ENCODE data around the gene CXCL14. TPM values are rescaled to one million over a fixed set of nuclear protein-coding genes. Genes with fewer than 3 reads are reported as not detected.
A peak's percentile ranks its signal among the peaks of the same experiment; 100 is the strongest.
"Not testable (repeated sequence)": the region's sequence is repeated elsewhere in the genome, so short reads cannot be mapped to it uniquely, and the experiment has no call there.

The CXCL14 gene
- polyA plus RNA-seq, 3 donors from 2014 or later: not detected

DNA sequence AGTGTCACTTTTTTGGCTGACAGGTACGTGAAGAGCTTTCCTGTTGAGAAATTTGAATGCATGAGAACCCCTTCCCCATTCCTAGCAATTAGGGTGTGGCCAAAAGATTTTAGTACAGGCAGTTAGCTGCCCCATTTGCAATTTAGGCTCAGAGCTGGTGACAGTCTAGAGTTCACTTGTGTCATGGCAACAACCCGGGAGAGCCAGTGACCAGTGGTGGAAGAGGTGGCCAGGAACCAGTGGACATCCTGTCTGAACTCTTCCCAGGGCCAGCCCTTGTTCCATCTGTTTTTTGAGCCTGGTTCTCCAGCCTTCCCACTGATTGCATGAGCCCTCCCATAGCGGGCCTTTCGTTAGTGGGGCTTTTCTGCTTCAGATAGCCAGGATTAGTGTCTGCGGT is 40.5 kb downstream of the CXCL14 start:
- peaks cover 0 to 10% (median 0%) of the 10 kb centered on the region in 3 donors for H3K36me3 Mint-ChIP-seq
- no peak overlapping the region for H3K27ac Mint-ChIP-seq
- peaks cover 14 to 34% (median 30%) of the 10 kb centered on the region in 3 donors for H3K27me3 Mint-ChIP-seq (ENCODE audit: low read depth in 3 of 3)
- no peak overlapping the region for H3K4me3 Mint-ChIP-seq
- H3K4me1 Mint-ChIP-seq: peaks cover 8 to 14% of the 10 kb centered on the region in 2 donors
- no peak for DNase-seq
- peaks cover 0 to 5% (median 0%) of the 10 kb centered on the region in 6 donors for H3K9me3 Mint-ChIP-seq

DNA sequence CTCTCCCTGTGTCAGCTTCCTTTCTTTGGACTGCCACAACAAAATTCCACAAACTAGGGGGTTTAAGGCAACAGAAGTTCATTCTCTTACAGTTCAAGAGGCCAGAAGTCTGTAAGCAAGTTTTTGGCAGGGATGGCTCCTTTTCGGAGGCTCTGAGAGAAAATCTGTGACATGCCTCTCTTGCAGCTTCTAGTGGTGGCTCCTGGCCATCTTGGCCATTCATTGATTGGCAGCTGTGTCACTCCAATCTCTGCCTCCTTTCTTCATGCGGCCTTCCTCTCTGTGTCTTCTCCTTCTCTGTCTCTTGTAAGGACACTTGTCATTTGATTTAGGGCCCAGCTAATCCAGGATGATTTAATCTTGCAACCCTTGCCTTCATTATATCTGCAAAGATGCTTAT is 41.0 kb downstream of the CXCL14 start:
- H3K9me3 Mint-ChIP-seq: peaks cover 0 to 5% (median 0%) of the 10 kb centered on the region in 6 donors
- H3K27ac Mint-ChIP-seq: no peak overlapping the region
- DNase-seq: no peak
- H3K27me3 Mint-ChIP-seq (ENCODE audit: low read depth in 3 of 3): peaks cover 14 to 32% (median 30%) of the 10 kb centered on the region in 3 donors
- H3K36me3 Mint-ChIP-seq: peaks cover 0 to 10% (median 0%) of the 10 kb centered on the region in 3 donors
- H3K4me1 Mint-ChIP-seq: peaks cover 2 to 9% of the 10 kb centered on the region in 2 donors
- no peak overlapping the region for H3K4me3 Mint-ChIP-seq

DNA sequence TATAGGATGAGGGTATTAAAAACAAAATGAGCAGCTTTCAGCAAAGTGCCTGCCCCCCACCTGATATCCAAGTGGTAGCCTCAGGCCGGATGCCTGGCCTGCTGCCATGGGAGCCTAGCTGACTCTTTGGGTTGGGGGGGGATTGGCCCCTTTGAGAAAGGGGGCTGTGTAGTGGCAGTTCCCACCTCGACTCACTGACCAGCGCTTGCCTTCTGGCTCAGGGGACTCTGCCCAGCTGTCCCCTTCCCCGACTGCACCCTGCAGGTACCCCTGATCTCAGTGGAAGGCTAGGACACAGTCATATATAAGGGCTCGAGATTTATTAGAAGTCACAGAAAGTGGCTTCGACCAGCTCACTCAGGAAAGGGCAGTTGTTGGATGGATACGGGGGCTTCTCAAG is 41.5 kb downstream of the CXCL14 start:
- peaks cover 1 to 7% of the 10 kb centered on the region in 2 donors for H3K4me1 Mint-ChIP-seq
- H3K4me3 Mint-ChIP-seq: no peak overlapping the region
- H3K27ac Mint-ChIP-seq: no peak overlapping the region

DNA sequence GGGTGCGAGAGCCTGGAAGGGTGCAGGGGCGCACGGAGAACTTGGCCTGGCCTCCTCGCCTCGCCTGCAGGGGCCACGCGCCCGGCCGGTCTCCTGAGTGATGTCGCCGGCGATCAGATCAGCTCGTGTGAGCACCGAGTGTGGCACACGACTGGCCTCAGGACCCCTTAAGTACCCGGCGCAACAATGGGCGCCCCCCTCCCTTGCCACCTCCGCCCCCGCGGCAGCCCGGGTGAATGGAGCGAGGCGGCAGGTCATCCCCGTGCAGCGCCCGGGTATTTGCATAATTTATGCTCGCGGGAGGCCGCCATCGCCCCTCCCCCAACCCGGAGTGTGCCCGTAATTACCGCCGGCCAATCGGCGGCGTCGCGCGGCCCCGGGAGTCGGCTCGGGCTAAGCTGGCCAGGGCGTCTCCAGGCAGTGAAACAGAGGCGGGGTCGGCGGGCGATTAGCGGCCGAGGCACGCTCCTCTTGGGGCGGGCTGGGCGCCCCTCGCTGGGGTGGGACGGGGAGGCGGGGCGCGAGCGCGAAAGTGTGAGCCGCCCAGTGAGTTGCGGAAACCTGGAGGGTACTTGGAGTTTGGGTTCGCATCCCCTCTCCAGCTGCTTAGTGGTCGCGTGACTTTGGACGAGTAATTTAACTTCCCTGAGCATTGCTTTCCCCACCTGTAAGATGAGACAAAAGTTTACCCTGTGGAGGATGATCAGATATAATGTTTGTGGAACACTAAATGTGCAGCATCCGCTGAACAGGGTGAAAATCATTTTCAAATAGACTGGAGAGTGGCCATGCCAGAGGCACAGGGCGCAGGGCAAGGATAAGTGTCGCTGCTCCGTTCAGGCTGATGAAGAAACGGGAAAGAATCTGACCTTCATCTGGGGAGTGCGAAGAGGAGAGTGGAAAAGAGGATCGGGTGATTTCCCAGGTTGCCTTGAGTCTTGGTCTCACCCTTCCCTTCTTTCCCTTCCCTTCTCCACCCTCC is 42.7 kb downstream of the CXCL14 start, which contains the start of gene NEUROG1:
TSS of gene NEUROG1 (minus strand) at position 145 of the 982 bp plus-strand sequence. CDS start 274 bp downstream, outside the sequence.
- Mint-ChIP-seq H3K9me3 (peaks cover 0 to 8% (median 0%) of the 10 kb centered on the region in 6 donors), H3K36me3 (peaks cover 0 to 5% (median 0%) of the 10 kb centered on the region in 3 donors), H3K27me3 (ENCODE audit: low read depth in 3 of 3) (peaks cover 15 to 35% (median 28%) of the 10 kb centered on the region in 3 donors), H3K4me1 (peaks cover 1 to 7% of the 10 kb centered on the region in 2 donors), H3K27ac (no peak within 1 kb of the TSS), H3K4me3 (peak within 1 kb of the TSS in 2 of 5 donors; percentile 30)
- no peak for DNase-seq

More for the DNA sequence above, 41.5 kb downstream of the CXCL14 start:
- Mint-ChIP-seq H3K27me3 (ENCODE audit: low read depth in 3 of 3) (peaks cover 14 to 36% (median 31%) of the 10 kb centered on the region in 3 donors), H3K36me3 (peaks cover 0 to 10% (median 0%) of the 10 kb centered on the region in 3 donors), H3K9me3 (peaks cover 0 to 5% (median 0%) of the 10 kb centered on the region in 6 donors)
- no peak for DNase-seq

DNA sequence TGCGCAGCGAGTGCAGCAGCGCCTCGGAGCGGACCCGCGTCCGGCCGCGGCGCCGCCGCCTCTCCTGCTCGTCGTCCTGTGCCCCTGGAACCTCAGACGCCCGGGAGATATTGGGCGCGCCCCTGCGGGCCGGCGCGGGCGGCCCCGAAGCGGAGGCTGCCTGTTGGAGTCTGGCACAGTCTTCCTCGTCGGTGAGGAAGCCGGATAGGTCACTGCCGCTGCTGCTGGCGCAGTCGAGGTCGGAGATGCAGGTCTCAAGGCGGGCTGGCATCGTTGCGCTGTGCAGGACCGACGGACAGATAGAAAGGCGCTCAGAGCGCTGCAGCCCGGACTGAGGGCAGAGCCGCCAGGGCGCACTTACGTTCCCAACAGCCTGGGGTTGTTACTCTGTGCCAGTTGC is 43.4 kb downstream of the CXCL14 start:
- H3K9me3 Mint-ChIP-seq: peaks cover 0 to 8% (median 0%) of the 10 kb centered on the region in 6 donors
- H3K36me3 Mint-ChIP-seq: peaks cover 0 to 3% (median 0%) of the 10 kb centered on the region in 3 donors
- H3K27ac Mint-ChIP-seq: no peak overlapping the region
- H3K4me3 Mint-ChIP-seq: no peak overlapping the region
- peaks cover 16 to 35% (median 32%) of the 10 kb centered on the region in 3 donors for H3K27me3 Mint-ChIP-seq (ENCODE audit: low read depth in 3 of 3)
- H3K4me1 Mint-ChIP-seq: peaks cover 1 to 7% of the 10 kb centered on the region in 2 donors
- no peak for DNase-seq

DNA sequence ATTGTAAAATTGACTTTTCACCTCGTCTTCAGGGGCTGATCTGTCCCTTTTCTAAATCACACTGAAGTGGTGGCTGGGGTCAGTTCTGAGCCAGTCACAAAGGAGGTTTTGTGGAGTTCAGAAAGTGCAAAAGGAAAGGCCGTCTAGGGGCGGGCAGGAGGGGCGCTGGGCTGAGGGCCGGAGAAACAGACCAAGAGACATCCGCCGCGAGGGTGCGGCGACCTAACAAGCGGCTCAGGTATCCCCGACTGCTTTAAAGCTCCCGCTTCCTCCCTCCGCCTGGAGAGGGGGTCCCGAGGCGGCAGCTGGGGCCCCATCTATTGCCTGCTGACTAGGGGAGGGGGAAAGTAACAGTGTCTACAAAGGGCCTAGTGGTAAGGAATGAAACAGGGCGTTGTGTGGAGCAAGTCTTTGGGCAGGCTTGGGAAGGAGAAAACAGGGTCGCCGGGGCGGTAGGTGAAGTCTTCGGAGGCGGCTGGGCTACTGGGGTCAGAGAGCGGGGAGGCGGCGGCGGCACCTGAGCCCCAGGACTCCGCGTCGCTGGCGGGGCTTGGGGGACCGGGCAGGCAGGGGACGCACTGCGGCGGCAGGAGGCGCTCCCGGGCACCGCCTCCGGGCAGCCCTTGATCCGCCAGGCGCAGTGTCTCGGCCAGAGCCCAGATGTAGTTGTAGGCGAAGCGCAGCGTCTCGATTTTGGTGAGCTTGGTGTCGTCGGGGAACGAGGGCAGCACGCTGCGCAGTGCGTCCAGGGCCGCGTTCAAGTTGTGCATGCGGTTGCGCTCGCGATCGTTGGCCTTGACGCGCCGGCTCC is 44.0 kb downstream of the CXCL14 start:
- Mint-ChIP-seq H3K9me3 (peaks cover 0 to 11% (median 0%) of the 10 kb centered on the region in 6 donors), H3K4me1 (peaks cover 1 to 7% of the 10 kb centered on the region in 2 donors), H3K36me3 (peaks cover 0 to 3% (median 0%) of the 10 kb centered on the region in 3 donors), H3K27ac (no peak overlapping the region), H3K4me3 (peak overlapping the region in 1 of 5 donors; percentile 30), H3K27me3 (ENCODE audit: low read depth in 3 of 3) (peaks cover 16 to 35% (median 32%) of the 10 kb centered on the region in 3 donors)
- no peak for DNase-seq

DNA sequence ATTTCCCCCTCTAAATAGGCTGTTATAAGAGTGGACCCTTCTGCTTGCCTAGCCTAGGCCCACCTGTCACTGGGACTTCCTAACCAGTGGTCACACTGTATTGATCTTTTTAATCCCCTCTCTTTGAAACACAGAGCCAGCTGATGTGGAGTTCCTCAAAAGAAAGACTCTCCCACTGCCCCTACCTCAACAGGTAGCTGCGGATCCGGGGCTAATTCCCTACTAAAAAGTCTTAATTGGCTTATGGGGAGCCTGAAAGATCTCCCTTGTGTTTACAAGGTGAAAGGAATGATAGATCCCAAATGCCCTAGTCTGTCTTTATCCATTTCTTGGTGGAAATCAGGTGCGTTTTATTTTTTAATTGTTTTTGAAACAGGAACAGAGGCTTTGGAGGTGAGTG is 45.0 kb downstream of the CXCL14 start:
- H3K4me1 Mint-ChIP-seq: peaks cover 1 to 7% of the 10 kb centered on the region in 2 donors
- DNase-seq: no peak
- H3K4me3 Mint-ChIP-seq: no peak overlapping the region
- H3K9me3 Mint-ChIP-seq: peaks cover 0 to 13% (median 0%) of the 10 kb centered on the region in 6 donors
- H3K27ac Mint-ChIP-seq: no peak overlapping the region
- H3K36me3 Mint-ChIP-seq: peaks cover 0 to 3% (median 0%) of the 10 kb centered on the region in 3 donors
- H3K27me3 Mint-ChIP-seq (ENCODE audit: low read depth in 3 of 3): peaks cover 13 to 31% (median 30%) of the 10 kb centered on the region in 3 donors

DNA sequence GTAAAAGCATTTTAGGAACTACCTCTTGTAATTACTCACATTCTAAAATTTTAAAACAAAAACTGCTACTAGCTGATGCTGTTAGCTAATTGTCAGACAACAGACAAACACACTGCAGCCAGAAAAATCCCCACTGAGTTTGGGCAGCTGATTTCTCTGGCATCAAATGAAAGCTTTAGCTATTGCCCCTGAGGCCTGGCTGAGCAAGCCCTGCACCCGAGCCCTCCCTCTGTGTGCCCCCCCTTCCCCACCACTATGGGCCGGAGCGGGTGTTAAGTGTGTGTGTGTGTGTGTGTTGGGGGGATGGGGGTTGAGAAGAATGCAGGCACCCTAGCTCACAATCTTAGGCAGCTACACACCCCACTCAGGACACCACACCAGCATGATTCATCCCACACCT is 45.5 kb downstream of the CXCL14 start:
- peaks cover 13 to 30% (median 27%) of the 10 kb centered on the region in 3 donors for H3K27me3 Mint-ChIP-seq (ENCODE audit: low read depth in 3 of 3)
- peaks cover 0 to 3% (median 0%) of the 10 kb centered on the region in 3 donors for H3K36me3 Mint-ChIP-seq
- peaks cover 0 to 13% (median 0%) of the 10 kb centered on the region in 6 donors for H3K9me3 Mint-ChIP-seq
- H3K27ac Mint-ChIP-seq: no peak overlapping the region
- no peak for DNase-seq
- H3K4me1 Mint-ChIP-seq: peaks cover 1 to 7% of the 10 kb centered on the region in 2 donors
- no peak overlapping the region for H3K4me3 Mint-ChIP-seq

DNA sequence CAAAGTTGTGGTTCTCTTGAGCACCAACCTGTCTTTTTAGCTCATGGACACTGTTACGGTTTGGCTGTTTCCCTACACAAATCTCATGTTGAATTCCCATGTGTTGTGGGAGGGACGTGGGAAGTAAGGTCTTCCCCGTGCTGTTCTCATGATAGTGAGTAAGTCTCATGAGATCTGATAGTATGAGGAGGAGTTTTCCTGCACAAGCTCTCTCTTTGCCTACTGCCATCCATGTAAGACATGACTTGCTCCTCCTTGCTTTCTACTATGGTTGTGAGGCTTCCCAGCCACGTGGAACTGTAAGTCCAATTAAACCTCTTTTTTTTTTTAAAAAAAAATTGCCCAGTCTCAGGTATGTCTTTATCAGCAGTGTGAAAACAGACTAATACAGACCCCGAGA is 49.2 kb downstream of the CXCL14 start:
- H3K4me3 Mint-ChIP-seq, H3K36me3 Mint-ChIP-seq, DNase-seq, H3K4me1 Mint-ChIP-seq, H3K27ac Mint-ChIP-seq: not testable (repeated sequence)
- peaks cover 0 to 11% (median 0%) of the 10 kb centered on the region in 6 donors for H3K9me3 Mint-ChIP-seq
- peaks cover 17 to 29% (median 17%) of the 10 kb centered on the region in 3 donors for H3K27me3 Mint-ChIP-seq (ENCODE audit: low read depth in 3 of 3)

DNA sequence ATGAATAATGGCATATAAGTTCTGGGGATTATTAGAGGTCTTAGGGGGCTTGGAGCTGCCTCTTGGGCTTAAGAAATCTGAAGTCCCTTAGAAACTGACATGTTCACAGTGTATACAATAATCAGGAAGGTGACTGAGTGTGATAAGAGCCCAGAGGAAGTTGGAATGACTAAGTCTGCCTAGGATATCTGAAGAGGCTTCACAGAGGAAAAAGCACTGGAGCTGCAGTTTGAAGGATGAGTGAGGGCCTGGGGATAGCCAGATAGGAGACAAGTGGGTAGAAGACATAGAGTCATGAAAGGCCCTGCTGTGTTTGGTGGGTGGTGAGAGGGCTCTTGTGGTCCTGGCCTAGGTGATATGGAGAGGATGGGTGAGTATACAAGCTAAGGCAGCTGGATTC is 51.9 kb downstream of the CXCL14 start:
- Mint-ChIP-seq H3K27ac (no peak overlapping the region), H3K27me3 (ENCODE audit: low read depth in 3 of 3) (peaks cover 4 to 15% (median 9%) of the 10 kb centered on the region in 3 donors), H3K4me3 (no peak overlapping the region), H3K9me3 (peaks cover 0 to 10% (median 0%) of the 10 kb centered on the region in 6 donors), H3K4me1 (no peaks in the 10 kb centered on the region), H3K36me3 (no peaks in the 10 kb centered on the region)
- no peak for DNase-seq

DNA sequence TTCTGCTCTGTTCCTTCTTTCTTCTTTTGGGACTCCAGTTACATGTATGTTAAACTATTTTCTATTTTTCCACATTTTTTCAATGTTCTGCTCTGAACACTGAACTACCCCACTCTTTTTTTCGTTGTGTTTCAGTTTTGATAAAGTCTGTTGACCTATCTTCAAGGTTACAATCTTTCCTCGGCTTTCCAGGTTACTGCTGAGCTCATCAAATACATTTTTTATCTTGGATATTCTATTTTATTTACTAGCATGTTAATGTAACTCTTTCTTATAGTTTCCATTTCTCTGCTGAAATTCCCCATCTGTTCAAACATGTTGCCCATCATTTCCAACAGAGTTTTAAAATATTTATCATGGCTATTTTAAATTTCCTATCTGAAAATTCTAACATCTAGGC is 56.8 kb downstream of the CXCL14 start:
- DNase-seq: no peak
- Mint-ChIP-seq H3K27me3 (ENCODE audit: low read depth in 3 of 3) (peaks cover 4 to 6% (median 5%) of the 10 kb centered on the region in 3 donors), H3K4me1 (no peaks in the 10 kb centered on the region), H3K27ac (no peak overlapping the region), H3K4me3 (no peak overlapping the region), H3K36me3 (no peaks in the 10 kb centered on the region), H3K9me3 (peaks cover 0 to 10% (median 2%) of the 10 kb centered on the region in 6 donors)
